ENCODE measurements around the gene FEM1B. TPM values are rescaled to one million over a fixed set of nuclear protein-coding genes. Genes with fewer than 3 reads are reported as not detected.

FEM1B gene
- total RNA-seq, 5 donors from 2014 or later (not counting 1 experiment from before 2014, with no cell fraction given) = 36.9 to 75.8 (median 55.3) TPM

DNA sequence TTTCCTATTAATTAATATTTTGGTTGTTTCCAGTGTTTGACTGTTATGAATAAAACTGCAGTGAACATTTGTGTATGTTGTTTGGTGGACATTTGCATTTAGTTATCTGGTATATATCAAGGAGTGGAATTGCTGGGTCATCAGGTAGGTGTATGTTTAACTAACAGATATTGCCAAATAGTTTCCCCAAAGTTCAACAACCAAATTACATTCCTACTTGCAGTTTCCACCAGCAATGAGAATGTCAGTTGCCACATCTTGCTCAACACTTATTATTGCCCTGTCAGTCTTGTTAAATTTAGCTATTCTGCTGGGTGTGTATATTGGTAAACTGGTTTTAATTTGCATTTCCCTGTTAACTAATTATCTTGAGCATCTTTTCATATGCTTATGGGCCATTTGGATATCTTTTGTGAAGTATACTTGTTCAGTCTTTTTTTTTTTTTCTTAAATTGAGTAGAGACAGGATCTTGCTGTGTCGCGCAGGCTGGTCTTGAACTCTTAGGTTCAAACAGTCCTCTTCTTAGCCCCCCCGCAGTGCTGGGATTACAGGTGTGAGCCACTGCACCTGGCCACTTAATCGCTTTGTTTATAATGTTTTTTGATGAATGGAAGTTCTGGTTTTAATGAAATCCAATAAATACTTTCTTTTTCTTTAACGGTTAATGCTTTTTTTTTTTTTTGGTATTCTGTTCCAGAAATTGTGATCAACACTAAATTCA, 7.9 kb downstream of the FEM1B start:
- ChIA-PET CTCF (interaction anchor here in 1 of 2 donors (0.7 kb wide), 1 partner anchor 36 kb away, joined by 3 read pairs; no protein-coding TSS in a partner anchor), POLR2A (interaction anchor here in 1 of 2 donors (0.7 kb wide), 1 partner anchor 12 kb away, joined by 3 read pairs; no protein-coding TSS in a partner anchor)
- H3K9me3 ChIP-seq = no peaks in the 10 kb centered on the region
- peaks cover 18 to 20% of the 10 kb centered on the region in 2 experiments for H3K4me1 ChIP-seq (ENCODE audit: control insufficient read depth in 1 of 2, extremely low read depth in 1 of 2, insufficient read depth in 2 of 2, low read length in 2 of 2)
- Mint-ChIP-seq H3K27me3 (no peaks in the 10 kb centered on the region), H3K9me3 (no peaks in the 10 kb centered on the region), H3K4me3 (peak overlapping the region in 1 of 3 donors; percentile 30), H3K36me3 (peaks cover 40% of the 10 kb centered on the region), H3K4me1 (peaks cover 77 to 87% (median 85%) of the 10 kb centered on the region in 3 donors), H3K27ac (peak overlapping the region in 1 of 2 donors; percentile 0)
- no peak for ATAC-seq (replicated peaks in 1 of 4)
- H3K4me3 ChIP-seq (ENCODE audit: control insufficient read depth in 1 of 2, extremely low read depth in 1 of 2, low read length in 1 of 2) = no peak overlapping the region
- no CpG with 5 or more reads among the region's 5 CpGs for WGBS (ENCODE audit: insufficient coverage)
- H3K27me3 ChIP-seq (replicated peaks in 1 of 2; ENCODE audit: control insufficient read depth in 2 of 2, extremely low read depth in 1 of 2, insufficient read depth in 2 of 2, low read length in 1 of 2) = no peaks in the 10 kb centered on the region
- H3K36me3 ChIP-seq (ENCODE audit: control insufficient read depth in 2 of 2, extremely low read depth in 1 of 2, insufficient read depth in 1 of 2, low read length in 1 of 2) = peaks cover 6 to 17% of the 10 kb centered on the region in 2 donors
- H3K27ac ChIP-seq (ENCODE audit: low read length) = no peak overlapping the region
- no peak for DNase-seq

DNA sequence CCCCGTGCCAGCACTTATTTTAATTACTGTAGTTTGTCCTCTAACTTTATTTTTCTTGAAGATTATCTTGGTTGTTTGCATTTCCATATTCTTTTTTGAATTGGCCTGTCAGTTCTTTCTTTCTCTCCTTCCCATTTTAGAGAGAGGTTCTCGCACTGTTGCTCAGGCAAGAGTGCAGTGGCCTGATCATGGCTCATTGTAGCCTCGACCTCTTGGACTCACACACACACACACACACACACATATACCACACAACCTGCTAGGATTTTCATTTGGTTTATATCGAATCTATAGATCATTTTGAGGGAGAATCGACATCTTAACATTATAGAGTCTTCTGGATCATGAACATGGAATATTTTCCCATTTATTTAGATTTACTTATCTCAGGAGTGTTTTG, 8.7 kb downstream of the FEM1B start:
- Histone ChIP-seq H3K36me3 (ENCODE audit: control insufficient read depth in 2 of 2, extremely low read depth in 1 of 2, insufficient read depth in 1 of 2, low read length in 1 of 2) (peaks cover 6 to 26% of the 10 kb centered on the region in 2 donors), H3K27ac (ENCODE audit: low read length) (no peak overlapping the region), H3K9me3 (no peaks in the 10 kb centered on the region), H3K4me1 (ENCODE audit: control insufficient read depth in 1 of 2, extremely low read depth in 1 of 2, insufficient read depth in 2 of 2, low read length in 2 of 2) (peaks cover 16% of the 10 kb centered on the region in 2 experiments), H3K27me3 (replicated peaks in 1 of 2; ENCODE audit: control insufficient read depth in 2 of 2, extremely low read depth in 1 of 2, insufficient read depth in 2 of 2, low read length in 1 of 2) (no peaks in the 10 kb centered on the region), H3K4me3 (ENCODE audit: control insufficient read depth in 1 of 2, extremely low read depth in 1 of 2, low read length in 1 of 2) (no peak overlapping the region)
- H3K4me1 Mint-ChIP-seq = peaks cover 72 to 85% (median 84%) of the 10 kb centered on the region in 3 donors
- H3K27ac Mint-ChIP-seq = peak overlapping the region in 1 of 2 donors; percentile 41
- CTCF ChIA-PET = no interaction called here
- peak overlapping the region in 1 of 3 donors; percentile 30 for H3K4me3 Mint-ChIP-seq
- no CpG with 5 or more reads among the region's 5 CpGs for WGBS (ENCODE audit: insufficient coverage)
- POLR2A ChIA-PET = no interaction called here
- ATAC-seq (replicated peaks in 1 of 4) (no peak), DNase-seq (no peak)
- no peaks in the 10 kb centered on the region for H3K9me3 Mint-ChIP-seq
- H3K36me3 Mint-ChIP-seq = peaks cover 48% of the 10 kb centered on the region
- H3K27me3 Mint-ChIP-seq = no peaks in the 10 kb centered on the region

DNA sequence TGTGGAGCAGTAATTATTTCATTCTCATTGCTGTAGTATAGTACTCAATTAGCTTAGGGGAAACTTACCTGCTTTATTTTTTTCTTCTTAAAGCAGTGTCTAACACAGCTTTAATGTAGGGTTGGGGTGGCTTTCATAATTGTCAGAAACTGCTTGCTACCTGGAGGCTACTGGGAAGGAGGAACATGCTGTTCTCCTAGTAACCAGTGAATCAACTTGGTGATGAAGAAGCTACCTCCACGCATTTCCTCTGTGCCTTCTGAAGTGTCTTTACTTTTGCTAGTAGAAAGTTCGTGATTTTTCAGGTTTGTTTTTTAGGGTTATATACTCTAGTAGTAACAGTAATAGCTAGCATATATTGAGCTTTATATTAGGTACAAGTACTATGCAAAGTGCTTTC, 11.5 kb downstream of the FEM1B start:
- no peak overlapping the region for H3K4me3 Mint-ChIP-seq
- peaks cover 50% of the 10 kb centered on the region for H3K36me3 Mint-ChIP-seq

DNA sequence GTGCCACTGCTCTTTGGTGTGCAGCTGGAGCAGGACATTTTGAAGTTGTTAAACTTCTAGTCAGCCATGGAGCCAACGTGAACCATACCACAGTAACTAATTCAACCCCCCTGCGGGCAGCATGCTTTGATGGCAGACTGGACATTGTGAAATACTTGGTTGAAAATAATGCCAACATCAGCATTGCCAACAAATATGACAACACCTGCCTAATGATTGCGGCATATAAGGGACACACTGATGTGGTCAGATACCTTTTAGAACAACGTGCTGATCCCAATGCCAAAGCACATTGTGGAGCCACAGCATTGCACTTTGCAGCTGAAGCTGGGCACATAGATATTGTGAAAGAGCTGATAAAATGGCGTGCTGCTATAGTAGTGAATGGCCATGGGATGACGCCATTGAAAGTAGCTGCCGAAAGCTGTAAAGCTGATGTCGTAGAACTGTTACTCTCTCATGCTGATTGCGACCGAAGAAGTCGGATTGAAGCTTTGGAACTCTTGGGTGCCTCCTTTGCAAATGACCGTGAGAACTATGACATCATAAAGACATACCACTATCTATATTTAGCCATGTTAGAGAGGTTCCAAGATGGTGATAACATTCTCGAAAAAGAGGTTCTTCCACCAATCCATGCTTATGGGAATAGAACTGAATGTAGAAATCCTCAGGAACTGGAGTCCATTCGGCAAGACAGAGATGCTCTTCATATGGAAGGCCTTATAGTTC, 12.2 kb downstream of the FEM1B start:
- H3K27ac ChIP-seq (ENCODE audit: low read length) = no peak overlapping the region
- WGBS (ENCODE audit: insufficient coverage) = 87% methylated on average over 7 of the region's 14 CpGs
- ATAC-seq (replicated peaks in 1 of 4) (no peak), DNase-seq (no peak)
- peaks cover 6 to 27% of the 10 kb centered on the region in 2 donors for H3K36me3 ChIP-seq (ENCODE audit: control insufficient read depth in 2 of 2, extremely low read depth in 1 of 2, insufficient read depth in 1 of 2, low read length in 1 of 2)
- H3K4me3 ChIP-seq (ENCODE audit: control insufficient read depth in 1 of 2, extremely low read depth in 1 of 2, low read length in 1 of 2) = no peak overlapping the region
- peaks cover 45% of the 10 kb centered on the region for H3K36me3 Mint-ChIP-seq
- CTCF ChIA-PET = no interaction called here
- H3K4me1 Mint-ChIP-seq = peaks cover 70 to 80% (median 78%) of the 10 kb centered on the region in 3 donors
- POLR2A ChIA-PET = interaction anchor here in 1 of 2 donors (0.7 kb wide), 1 partner anchor 11 kb away, joined by 3 read pairs; no protein-coding TSS in a partner anchor
- no peaks in the 10 kb centered on the region for H3K9me3 Mint-ChIP-seq
- H3K9me3 ChIP-seq = no peaks in the 10 kb centered on the region
- no peaks in the 10 kb centered on the region for H3K27me3 Mint-ChIP-seq
- no peak overlapping the region for H3K4me3 Mint-ChIP-seq
- H3K27ac Mint-ChIP-seq = no peak overlapping the region
- H3K27me3 ChIP-seq (replicated peaks in 1 of 2; ENCODE audit: control insufficient read depth in 2 of 2, extremely low read depth in 1 of 2, insufficient read depth in 2 of 2, low read length in 1 of 2) = no peaks in the 10 kb centered on the region
- H3K4me1 ChIP-seq (ENCODE audit: control insufficient read depth in 1 of 2, extremely low read depth in 1 of 2, insufficient read depth in 2 of 2, low read length in 2 of 2) = peaks cover 3 to 25% of the 10 kb centered on the region in 2 experiments

More for the DNA sequence above, 11.5 kb downstream of the FEM1B start:
- DNase-seq = no peak
- peak in 1 of 4 experiments; percentile 45 for ATAC-seq (replicated peaks in 1 of 4)
- Mint-ChIP-seq H3K9me3 (no peaks in the 10 kb centered on the region), H3K27me3 (no peaks in the 10 kb centered on the region), H3K4me1 (peaks cover 74 to 83% (median 81%) of the 10 kb centered on the region in 3 donors), H3K27ac (peak overlapping the region; percentile 44 to 45)
- no peak overlapping the region for H3K4me3 ChIP-seq (ENCODE audit: control insufficient read depth in 1 of 2, extremely low read depth in 1 of 2, low read length in 1 of 2)
- H3K27ac ChIP-seq (ENCODE audit: low read length) = no peak overlapping the region
- no peaks in the 10 kb centered on the region for H3K9me3 ChIP-seq
- ChIA-PET POLR2A (interaction anchor here in 1 of 2 donors (0.7 kb wide), 1 partner anchor 10 kb away, joined by 3 read pairs; no protein-coding TSS in a partner anchor), CTCF (interaction anchor here in 1 of 2 donors (0.6 kb wide), 1 partner anchor 1790 kb away, joined by 3 read pairs; no protein-coding TSS in a partner anchor)
- H3K4me1 ChIP-seq (ENCODE audit: control insufficient read depth in 1 of 2, extremely low read depth in 1 of 2, insufficient read depth in 2 of 2, low read length in 2 of 2) = peaks cover 3 to 25% of the 10 kb centered on the region in 2 experiments
- H3K36me3 ChIP-seq (ENCODE audit: control insufficient read depth in 2 of 2, extremely low read depth in 1 of 2, insufficient read depth in 1 of 2, low read length in 1 of 2) = peaks cover 6 to 31% of the 10 kb centered on the region in 2 donors
- WGBS (ENCODE audit: insufficient coverage) = no CpG with 5 or more reads among the region's 2 CpGs
- no peaks in the 10 kb centered on the region for H3K27me3 ChIP-seq (replicated peaks in 1 of 2; ENCODE audit: control insufficient read depth in 2 of 2, extremely low read depth in 1 of 2, insufficient read depth in 2 of 2, low read length in 1 of 2)

DNA sequence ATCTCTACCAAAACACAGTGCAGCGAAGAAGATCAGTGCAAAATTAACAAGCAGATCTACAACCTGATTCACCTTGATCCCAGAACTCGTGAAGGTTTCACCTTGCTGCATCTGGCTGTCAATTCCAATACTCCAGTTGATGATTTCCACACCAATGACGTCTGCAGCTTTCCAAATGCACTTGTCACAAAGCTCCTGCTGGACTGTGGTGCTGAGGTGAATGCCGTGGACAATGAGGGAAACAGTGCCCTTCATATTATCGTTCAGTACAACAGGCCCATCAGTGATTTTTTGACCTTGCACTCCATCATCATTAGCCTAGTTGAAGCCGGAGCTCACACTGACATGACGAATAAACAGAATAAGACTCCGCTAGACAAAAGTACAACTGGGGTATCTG, 13.2 kb downstream of the FEM1B start:
- H3K27me3 Mint-ChIP-seq = no peaks in the 10 kb centered on the region
- H3K9me3 Mint-ChIP-seq = no peaks in the 10 kb centered on the region
- peak overlapping the region in 1 of 2 donors; percentile 3 for H3K27ac Mint-ChIP-seq
- WGBS (ENCODE audit: insufficient coverage) = 94% methylated on average over 5 of the region's 8 CpGs
- CTCF ChIA-PET = no interaction called here
- Histone ChIP-seq H3K27me3 (replicated peaks in 1 of 2; ENCODE audit: control insufficient read depth in 2 of 2, extremely low read depth in 1 of 2, insufficient read depth in 2 of 2, low read length in 1 of 2) (no peaks in the 10 kb centered on the region), H3K4me3 (ENCODE audit: control insufficient read depth in 1 of 2, extremely low read depth in 1 of 2, low read length in 1 of 2) (no peak overlapping the region), H3K27ac (ENCODE audit: low read length) (no peak overlapping the region), H3K9me3 (no peaks in the 10 kb centered on the region), H3K4me1 (ENCODE audit: control insufficient read depth in 1 of 2, extremely low read depth in 1 of 2, insufficient read depth in 2 of 2, low read length in 2 of 2) (peaks cover 3 to 22% of the 10 kb centered on the region in 2 experiments), H3K36me3 (ENCODE audit: control insufficient read depth in 2 of 2, extremely low read depth in 1 of 2, insufficient read depth in 1 of 2, low read length in 1 of 2) (peaks cover 6 to 24% of the 10 kb centered on the region in 2 donors)
- peaks cover 60 to 75% (median 75%) of the 10 kb centered on the region in 3 donors for H3K4me1 Mint-ChIP-seq
- ATAC-seq (replicated peaks in 1 of 4) (no peak), DNase-seq (no peak)
- no peak overlapping the region for H3K4me3 Mint-ChIP-seq
- POLR2A ChIA-PET = interaction anchor here in 1 of 2 donors (1.1 kb wide), 1 partner anchor 13 kb away, joined by 3 read pairs; no protein-coding TSS in a partner anchor
- H3K36me3 Mint-ChIP-seq = peaks cover 40% of the 10 kb centered on the region

DNA sequence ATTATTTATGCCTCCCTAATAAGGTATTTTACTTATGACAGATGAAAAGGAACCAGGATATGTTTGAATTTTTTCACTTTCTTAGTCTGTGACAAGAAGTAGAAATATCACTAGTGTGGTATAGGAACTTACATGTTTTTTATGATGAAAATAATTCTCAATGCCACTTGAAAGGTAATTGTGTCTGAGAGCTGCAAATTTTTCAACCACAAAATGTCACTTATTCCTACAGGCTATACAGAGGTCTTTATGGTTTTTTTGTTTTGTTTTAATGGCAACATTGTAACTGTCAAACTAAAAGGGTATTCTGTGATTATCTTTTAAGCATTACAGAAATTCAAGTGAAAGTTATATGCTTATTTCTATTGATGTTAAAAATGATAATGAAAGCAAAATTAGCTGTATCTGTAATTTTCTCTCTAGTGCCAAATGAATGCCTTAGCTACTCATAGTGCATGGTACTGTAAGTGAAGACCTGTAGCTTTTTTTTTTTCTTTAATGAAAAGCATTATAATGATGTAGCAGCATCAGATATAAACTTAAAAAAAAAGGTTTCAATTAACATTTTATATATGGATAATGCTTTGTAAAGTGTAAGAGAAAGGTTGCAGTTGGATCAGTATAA, 14.7 kb downstream of the FEM1B start:
- H3K27me3 Mint-ChIP-seq = no peaks in the 10 kb centered on the region
- ATAC-seq (replicated peaks in 1 of 4) (peak in 1 of 4 experiments; percentile 65), DNase-seq (no peak)
- ChIA-PET CTCF (interaction anchor here in 1 of 2 donors (0.6 kb wide), 1 partner anchor 13 kb away, joined by 4 read pairs; no protein-coding TSS in a partner anchor), POLR2A (interaction anchor here in 1 of 2 donors (0.6 to 1.2 kb wide), 2 partner anchors 40 to 1787 kb away, joined by 3 read pairs; partner anchors contain the start of gene ZWILCH)
- peak overlapping the region in 1 of 2 donors; percentile 58 for H3K27ac Mint-ChIP-seq
- Histone ChIP-seq H3K27me3 (replicated peaks in 1 of 2; ENCODE audit: control insufficient read depth in 2 of 2, extremely low read depth in 1 of 2, insufficient read depth in 2 of 2, low read length in 1 of 2) (no peaks in the 10 kb centered on the region), H3K4me3 (ENCODE audit: control insufficient read depth in 1 of 2, extremely low read depth in 1 of 2, low read length in 1 of 2) (no peak overlapping the region), H3K4me1 (ENCODE audit: control insufficient read depth in 1 of 2, extremely low read depth in 1 of 2, insufficient read depth in 2 of 2, low read length in 2 of 2) (peaks cover 3 to 22% of the 10 kb centered on the region in 2 experiments), H3K27ac (ENCODE audit: low read length) (no peak overlapping the region), H3K36me3 (ENCODE audit: control insufficient read depth in 2 of 2, extremely low read depth in 1 of 2, insufficient read depth in 1 of 2, low read length in 1 of 2) (peaks cover 6 to 24% of the 10 kb centered on the region in 2 donors), H3K9me3 (no peaks in the 10 kb centered on the region)
- peaks cover 51 to 66% (median 64%) of the 10 kb centered on the region in 3 donors for H3K4me1 Mint-ChIP-seq
- H3K9me3 Mint-ChIP-seq = no peaks in the 10 kb centered on the region
- no peak overlapping the region for H3K4me3 Mint-ChIP-seq
- peaks cover 32% of the 10 kb centered on the region for H3K36me3 Mint-ChIP-seq

Measured in T-cell (primary cell).